A673 (cell line): Measurements from ENCODE around the gene SAP30L.

Experiments
- EZH2 ChIP-seq: fragments of 200-600 bp; sonication (generic); IDR thresholded peaks from 2 replicates; pipeline ENCODE4 v1.6.1; 2017; ENCODE audit warnings: borderline replicate concordance, low read depth, mild to moderate bottlenecking, mixed read lengths, antibody characterized with exemption, low read length; ENCODE audit not compliant: poor library complexity, severe bottlenecking
- TF ChIP-seq, protein P1 (sequence below): fragments of 300-800, 200-600 bp; sonication (generic); conservative IDR thresholded peaks from 2 replicates; pipeline ENCODE4 v1.5.1; 2017; ENCODE audit warnings: low read depth, mild to moderate bottlenecking, antibody characterized with exemption, low read length, moderate library complexity, mixed read lengths

DNA sequence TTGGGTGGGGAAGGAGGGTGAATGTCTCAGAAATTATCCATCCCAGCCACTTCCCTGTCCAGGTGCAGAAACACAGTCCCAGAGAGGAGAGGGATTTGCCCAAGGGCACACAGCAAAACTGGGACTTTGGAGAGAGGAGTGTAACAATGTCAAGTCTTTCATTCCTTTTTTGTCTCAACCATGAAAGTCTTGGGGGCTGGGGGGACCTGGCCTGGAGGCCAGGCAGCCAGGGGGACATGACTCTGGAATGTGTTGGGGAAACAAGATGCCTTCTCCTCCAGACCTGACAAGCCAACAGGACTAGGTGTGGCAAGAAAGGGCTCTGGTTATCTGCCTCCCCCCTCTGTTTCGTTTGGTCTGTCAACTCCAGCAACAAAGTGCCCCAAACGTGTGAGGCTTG is 46.1 kb downstream of the SAP30L start:
- TF ChIP-seq, protein P1, sequence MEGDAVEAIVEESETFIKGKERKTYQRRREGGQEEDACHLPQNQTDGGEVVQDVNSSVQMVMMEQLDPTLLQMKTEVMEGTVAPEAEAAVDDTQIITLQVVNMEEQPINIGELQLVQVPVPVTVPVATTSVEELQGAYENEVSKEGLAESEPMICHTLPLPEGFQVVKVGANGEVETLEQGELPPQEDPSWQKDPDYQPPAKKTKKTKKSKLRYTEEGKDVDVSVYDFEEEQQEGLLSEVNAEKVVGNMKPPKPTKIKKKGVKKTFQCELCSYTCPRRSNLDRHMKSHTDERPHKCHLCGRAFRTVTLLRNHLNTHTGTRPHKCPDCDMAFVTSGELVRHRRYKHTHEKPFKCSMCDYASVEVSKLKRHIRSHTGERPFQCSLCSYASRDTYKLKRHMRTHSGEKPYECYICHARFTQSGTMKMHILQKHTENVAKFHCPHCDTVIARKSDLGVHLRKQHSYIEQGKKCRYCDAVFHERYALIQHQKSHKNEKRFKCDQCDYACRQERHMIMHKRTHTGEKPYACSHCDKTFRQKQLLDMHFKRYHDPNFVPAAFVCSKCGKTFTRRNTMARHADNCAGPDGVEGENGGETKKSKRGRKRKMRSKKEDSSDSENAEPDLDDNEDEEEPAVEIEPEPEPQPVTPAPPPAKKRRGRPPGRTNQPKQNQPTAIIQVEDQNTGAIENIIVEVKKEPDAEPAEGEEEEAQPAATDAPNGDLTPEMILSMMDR = no peak
- TF ChIP-seq EZH2 = no peak
